ENCODE results near the gene COL12A1.
"Not testable (repeated sequence)": the region's sequence is repeated elsewhere in the genome, so short reads cannot be mapped to it uniquely, and the experiment has no call there.

The COL12A1 gene

DNA sequence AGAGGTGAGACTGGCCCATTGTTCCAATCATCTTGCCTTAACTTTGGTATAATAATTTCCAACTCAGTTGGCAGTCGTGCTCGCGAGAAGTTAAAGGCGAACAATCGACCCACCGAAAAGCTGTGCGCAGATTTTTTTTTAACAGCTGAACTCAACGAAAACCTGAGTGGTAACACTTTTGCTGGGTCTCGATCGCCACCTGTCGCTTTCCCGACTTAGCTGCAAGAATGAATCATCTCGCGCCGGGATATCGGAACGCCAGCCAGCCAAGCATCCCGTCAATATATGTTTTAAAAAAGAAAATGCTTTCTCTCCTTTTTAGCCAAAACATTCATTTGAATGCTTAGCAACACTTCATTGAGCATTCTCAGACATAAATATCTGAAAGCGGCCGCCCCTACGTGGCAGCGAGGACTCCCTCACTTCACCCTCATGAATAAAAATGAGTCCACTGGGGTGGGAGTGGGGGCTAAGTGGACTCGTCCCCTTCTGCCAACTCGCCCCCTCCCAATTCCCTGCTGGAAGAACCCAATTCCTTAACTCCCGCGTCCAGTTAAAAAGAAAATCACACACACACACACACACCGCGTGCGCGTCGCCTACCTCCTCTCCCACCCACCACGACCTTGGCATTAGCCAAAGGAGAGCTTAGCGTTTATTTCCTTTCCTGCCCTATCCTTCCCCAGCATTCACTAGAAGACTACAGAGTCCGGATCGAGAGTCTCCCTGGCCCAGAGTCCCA, 1.5 kb downstream of the COL12A1 start:
- Histone ChIP-seq H3K4me1 (ENCODE audit: control insufficient read depth in 5 of 5, insufficient read depth in 5 of 5, low read length in 5 of 5) (peaks cover 3 to 83% (median 73%) of the 10 kb centered on the region in 5 donors), H3K27ac (ENCODE audit: low read depth, low read length) (peak overlapping the region; percentile 79), H3K36me3 (ENCODE audit: control insufficient read depth in 5 of 5, insufficient read depth in 5 of 5, low read length in 5 of 5) (no peaks in the 10 kb centered on the region), H3K9ac (ENCODE audit: low read length in 5 of 5) (peak overlapping the region; percentile 56 to 92 (median 73)), H3K4me3 (ENCODE audit: low read depth in 1 of 5, low read length in 5 of 5) (peak overlapping the region; percentile 72 to 98 (median 85)), H3K27me3 (ENCODE audit: control insufficient read depth in 5 of 5, insufficient read depth in 4 of 5, low read length in 5 of 5) (peaks cover 0 to 11% (median 3%) of the 10 kb centered on the region in 5 donors), H3K9me3 (ENCODE audit: control insufficient read depth in 5 of 5, low read length in 5 of 5) (no peaks in the 10 kb centered on the region)

- Histone ChIP-seq H3K9me3 (ENCODE audit: control insufficient read depth in 5 of 5, low read length in 5 of 5) (no peaks in the 10 kb centered on the region), H3K27ac (ENCODE audit: low read depth, low read length) (peak overlapping the region; percentile 79), H3K4me1 (ENCODE audit: control insufficient read depth in 5 of 5, insufficient read depth in 5 of 5, low read length in 5 of 5) (peaks cover 3 to 81% (median 70%) of the 10 kb centered on the region in 5 donors), H3K36me3 (ENCODE audit: control insufficient read depth in 5 of 5, insufficient read depth in 5 of 5, low read length in 5 of 5) (no peaks in the 10 kb centered on the region), H3K4me3 (ENCODE audit: low read depth in 1 of 5, low read length in 5 of 5) (peak overlapping the region; percentile 72 to 98 (median 85)), H3K9ac (ENCODE audit: low read length in 5 of 5) (peak overlapping the region in 3 of 5 donors; percentile 28 to 92 (median 71)), H3K27me3 (ENCODE audit: control insufficient read depth in 5 of 5, insufficient read depth in 4 of 5, low read length in 5 of 5) (peaks cover 0 to 11% (median 3%) of the 10 kb centered on the region in 5 donors)
These were observed 2.1 kb downstream of the COL12A1 start for GRCh38 chr6:75203721-75204120.

DNA sequence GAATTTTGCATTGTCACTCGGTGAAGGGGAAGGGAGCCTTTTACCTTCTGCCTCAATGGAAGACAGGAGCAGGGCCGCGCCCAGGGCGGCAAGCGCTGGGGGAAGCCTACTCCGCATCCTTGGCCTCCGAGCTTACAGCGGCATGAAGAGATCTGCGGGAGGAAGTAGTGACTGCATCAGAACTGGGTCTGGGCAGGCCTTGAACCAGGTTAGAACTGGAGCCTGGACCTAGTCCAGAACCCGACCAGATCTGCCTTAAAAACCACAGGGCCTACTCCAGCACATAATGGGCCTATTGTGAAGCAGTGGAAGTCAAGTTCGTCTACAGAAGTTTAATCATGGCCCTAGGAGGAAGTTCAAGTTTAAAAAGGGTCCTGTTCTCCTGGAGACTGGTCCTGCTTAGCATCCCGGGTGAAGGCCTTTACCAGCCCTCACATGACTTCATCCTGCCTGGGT, 3.1 kb downstream of the COL12A1 start:
- H3K4me1 ChIP-seq (ENCODE audit: control insufficient read depth in 5 of 5, insufficient read depth in 5 of 5, low read length in 5 of 5), result peaks cover 3 to 75% (median 63%) of the 10 kb centered on the region in 5 donors
- H3K9ac ChIP-seq (ENCODE audit: low read length in 5 of 5), result peak overlapping the region in 2 of 5 donors; percentile 68 to 92
- no peaks in the 10 kb centered on the region for H3K36me3 ChIP-seq (ENCODE audit: control insufficient read depth in 5 of 5, insufficient read depth in 5 of 5, low read length in 5 of 5)
- peak overlapping the region; percentile 79 for H3K27ac ChIP-seq (ENCODE audit: low read depth, low read length)
- H3K9me3 ChIP-seq (ENCODE audit: control insufficient read depth in 5 of 5, low read length in 5 of 5), result no peaks in the 10 kb centered on the region
- H3K27me3 ChIP-seq (ENCODE audit: control insufficient read depth in 5 of 5, insufficient read depth in 4 of 5, low read length in 5 of 5), result peaks cover 0 to 11% (median 3%) of the 10 kb centered on the region in 5 donors
- peak overlapping the region; percentile 62 to 71 (median 67) for H3K4me3 ChIP-seq (ENCODE audit: low read depth in 1 of 5, low read length in 5 of 5)

DNA sequence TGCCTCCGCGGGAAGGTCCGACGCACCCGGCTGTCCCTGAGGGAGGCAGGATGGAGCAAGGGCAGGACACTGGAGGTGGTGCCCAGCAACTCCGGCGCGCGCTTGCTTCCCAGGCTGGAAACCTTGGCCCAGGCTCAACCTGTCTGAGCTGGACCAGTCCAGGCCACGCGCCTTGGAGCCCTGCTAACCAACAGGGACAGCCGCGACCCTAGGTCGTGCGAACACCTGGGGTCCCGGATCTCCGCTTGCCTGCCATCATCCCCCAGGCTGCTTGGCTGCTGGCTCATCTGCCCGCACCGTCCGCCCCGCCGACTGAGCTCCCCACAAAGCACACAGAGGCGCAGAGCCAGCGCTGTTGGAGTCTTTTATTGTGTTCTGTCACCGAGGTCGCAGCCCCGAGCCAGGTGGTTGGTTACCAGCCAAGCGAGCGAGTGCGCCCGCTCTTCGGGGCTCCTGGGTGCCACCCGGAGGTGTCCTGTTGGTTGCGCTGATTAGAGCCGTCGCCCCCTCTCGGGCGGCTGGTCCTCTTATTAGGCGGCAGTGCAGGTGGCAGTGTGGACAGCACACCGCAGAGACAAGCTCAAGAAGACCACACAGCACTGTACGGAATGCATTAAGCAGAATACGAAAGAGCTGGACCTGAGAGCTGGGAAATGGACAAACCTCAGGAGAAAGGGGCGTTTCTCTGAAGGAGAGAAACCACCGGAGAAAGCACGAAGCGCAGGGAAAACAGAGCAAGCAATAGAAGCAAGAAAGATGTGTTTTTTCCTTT, 3.8 kb downstream of the COL12A1 start:
- Histone ChIP-seq H3K4me1 (ENCODE audit: control insufficient read depth in 5 of 5, insufficient read depth in 5 of 5, low read length in 5 of 5) (peaks cover 3 to 72% (median 57%) of the 10 kb centered on the region in 5 donors), H3K9me3 (ENCODE audit: control insufficient read depth in 5 of 5, low read length in 5 of 5) (no peaks in the 10 kb centered on the region), H3K36me3 (ENCODE audit: control insufficient read depth in 5 of 5, insufficient read depth in 5 of 5, low read length in 5 of 5) (no peaks in the 10 kb centered on the region), H3K27me3 (ENCODE audit: control insufficient read depth in 5 of 5, insufficient read depth in 4 of 5, low read length in 5 of 5) (peaks cover 0 to 11% (median 3%) of the 10 kb centered on the region in 5 donors), H3K9ac (ENCODE audit: low read length in 5 of 5) (peak overlapping the region in 3 of 5 donors; percentile 42 to 92 (median 68)), H3K27ac (ENCODE audit: low read depth, low read length) (peak overlapping the region; percentile 79), H3K4me3 (ENCODE audit: low read depth in 1 of 5, low read length in 5 of 5) (peak overlapping the region; percentile 62 to 71 (median 67))

DNA sequence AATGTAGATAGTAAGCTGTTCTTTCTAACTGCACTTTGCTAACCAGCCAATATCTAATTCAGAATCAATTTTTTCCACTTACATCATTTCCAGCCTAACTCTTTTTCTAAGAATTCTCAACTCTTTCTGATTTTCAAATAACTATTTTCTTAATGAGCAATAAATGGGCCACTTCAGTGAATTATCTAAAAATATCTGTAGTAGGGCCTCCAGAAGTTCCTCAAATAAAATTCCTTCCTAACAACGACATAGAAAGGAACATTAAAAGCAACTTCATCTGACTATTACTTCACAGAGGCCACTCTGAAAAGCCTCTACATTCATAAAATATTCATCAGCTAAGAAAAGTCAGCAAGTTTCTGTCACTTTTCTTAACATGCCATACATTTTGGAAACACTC, 4.8 kb downstream of the COL12A1 start:
- Histone ChIP-seq H3K9me3 (ENCODE audit: control insufficient read depth in 5 of 5, low read length in 5 of 5) (peaks cover 0 to under 1% (median 0%) of the 10 kb centered on the region in 5 donors), H3K4me3 (ENCODE audit: low read depth in 1 of 5, low read length in 5 of 5) (no peak overlapping the region), H3K27ac (ENCODE audit: low read depth, low read length) (peak overlapping the region; percentile 52), H3K4me1 (ENCODE audit: control insufficient read depth in 5 of 5, insufficient read depth in 5 of 5, low read length in 5 of 5) (peaks cover 3 to 61% (median 46%) of the 10 kb centered on the region in 5 donors), H3K9ac (ENCODE audit: low read length in 5 of 5) (no peak overlapping the region), H3K36me3 (ENCODE audit: control insufficient read depth in 5 of 5, insufficient read depth in 5 of 5, low read length in 5 of 5) (peaks cover 0 to 3% (median 0%) of the 10 kb centered on the region in 5 donors), H3K27me3 (ENCODE audit: control insufficient read depth in 5 of 5, insufficient read depth in 4 of 5, low read length in 5 of 5) (peaks cover 0 to 7% (median 0%) of the 10 kb centered on the region in 5 donors)

DNA sequence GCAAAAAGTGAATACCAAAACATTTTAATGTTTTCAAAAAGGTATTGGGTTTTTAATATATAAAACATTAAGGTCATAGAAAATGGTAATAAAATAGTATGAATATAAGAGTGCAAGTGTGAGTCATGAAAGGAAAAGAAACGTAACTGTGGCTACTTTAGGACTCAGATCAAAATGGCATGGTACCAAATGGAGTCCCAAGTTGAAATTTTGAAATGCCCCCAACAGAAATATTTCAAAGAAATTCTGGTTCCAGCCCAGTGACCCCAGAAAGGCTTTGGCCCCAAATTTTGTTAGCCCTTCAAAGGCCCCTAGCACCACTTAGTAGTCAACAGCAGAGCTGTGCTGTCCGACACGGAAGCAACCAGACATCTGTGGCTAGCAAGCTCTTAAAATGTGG, 6.0 kb downstream of the COL12A1 start:
- peak overlapping the region in 1 of 5 donors; percentile 20 for H3K9ac ChIP-seq (ENCODE audit: low read length in 5 of 5)
- H3K27ac ChIP-seq (ENCODE audit: low read depth, low read length), result peak overlapping the region; percentile 65
- H3K4me3 ChIP-seq (ENCODE audit: low read depth in 1 of 5, low read length in 5 of 5), result peak overlapping the region in 1 of 5 donors; percentile 22

DNA sequence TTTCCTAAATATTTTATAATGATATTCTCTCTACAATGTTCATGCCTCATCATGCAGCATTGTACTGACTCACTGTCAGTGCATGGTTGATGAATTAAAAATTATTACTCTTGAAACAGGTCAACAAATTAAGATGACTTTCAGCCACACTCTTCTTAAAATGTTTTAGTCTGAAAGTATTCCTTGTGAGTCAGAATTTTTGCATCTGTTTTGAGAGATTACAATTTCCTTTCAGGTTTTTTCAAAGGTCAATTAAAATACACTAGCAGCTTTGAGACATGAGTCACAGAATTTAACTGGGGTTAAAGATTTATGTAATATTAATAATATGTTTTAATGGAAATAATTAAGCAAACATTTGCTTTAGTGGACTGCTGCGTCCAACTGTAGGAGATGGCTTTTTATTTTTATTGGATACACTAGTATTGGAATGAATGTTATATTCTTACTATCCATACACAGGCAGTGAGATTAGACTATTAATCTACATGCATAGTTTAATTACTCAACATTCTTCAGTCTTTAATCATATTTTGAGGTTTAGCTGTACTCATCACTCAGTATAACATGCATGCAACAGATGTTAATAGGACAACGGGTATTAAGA, 9.7 kb downstream of the COL12A1 start:
- Histone ChIP-seq H3K4me1 (ENCODE audit: control insufficient read depth in 5 of 5, insufficient read depth in 5 of 5, low read length in 5 of 5) (peaks cover 0 to 18% (median 7%) of the 10 kb centered on the region in 5 donors), H3K27me3 (ENCODE audit: control insufficient read depth in 5 of 5, insufficient read depth in 4 of 5, low read length in 5 of 5) (no peaks in the 10 kb centered on the region), H3K36me3 (ENCODE audit: control insufficient read depth in 5 of 5, insufficient read depth in 5 of 5, low read length in 5 of 5) (peaks cover 2 to 17% (median 5%) of the 10 kb centered on the region in 5 donors), H3K9ac (ENCODE audit: low read length in 5 of 5) (no peak overlapping the region), H3K4me3 (ENCODE audit: low read depth in 1 of 5, low read length in 5 of 5) (no peak overlapping the region), H3K9me3 (ENCODE audit: control insufficient read depth in 5 of 5, low read length in 5 of 5) (peaks cover 0 to 4% (median 0%) of the 10 kb centered on the region in 5 donors), H3K27ac (ENCODE audit: low read depth, low read length) (no peak overlapping the region)

More for the DNA sequence above, 6.0 kb downstream of the COL12A1 start:
- peaks cover 0 to 3% (median 0%) of the 10 kb centered on the region in 5 donors for H3K36me3 ChIP-seq (ENCODE audit: control insufficient read depth in 5 of 5, insufficient read depth in 5 of 5, low read length in 5 of 5)
- H3K4me1 ChIP-seq (ENCODE audit: control insufficient read depth in 5 of 5, insufficient read depth in 5 of 5, low read length in 5 of 5), result peaks cover 2 to 51% (median 35%) of the 10 kb centered on the region in 5 donors
- peaks cover 0 to 5% (median 0%) of the 10 kb centered on the region in 5 donors for H3K27me3 ChIP-seq (ENCODE audit: control insufficient read depth in 5 of 5, insufficient read depth in 4 of 5, low read length in 5 of 5)
- H3K9me3 ChIP-seq (ENCODE audit: control insufficient read depth in 5 of 5, low read length in 5 of 5), result peaks cover 0 to 4% (median 0%) of the 10 kb centered on the region in 5 donors

DNA sequence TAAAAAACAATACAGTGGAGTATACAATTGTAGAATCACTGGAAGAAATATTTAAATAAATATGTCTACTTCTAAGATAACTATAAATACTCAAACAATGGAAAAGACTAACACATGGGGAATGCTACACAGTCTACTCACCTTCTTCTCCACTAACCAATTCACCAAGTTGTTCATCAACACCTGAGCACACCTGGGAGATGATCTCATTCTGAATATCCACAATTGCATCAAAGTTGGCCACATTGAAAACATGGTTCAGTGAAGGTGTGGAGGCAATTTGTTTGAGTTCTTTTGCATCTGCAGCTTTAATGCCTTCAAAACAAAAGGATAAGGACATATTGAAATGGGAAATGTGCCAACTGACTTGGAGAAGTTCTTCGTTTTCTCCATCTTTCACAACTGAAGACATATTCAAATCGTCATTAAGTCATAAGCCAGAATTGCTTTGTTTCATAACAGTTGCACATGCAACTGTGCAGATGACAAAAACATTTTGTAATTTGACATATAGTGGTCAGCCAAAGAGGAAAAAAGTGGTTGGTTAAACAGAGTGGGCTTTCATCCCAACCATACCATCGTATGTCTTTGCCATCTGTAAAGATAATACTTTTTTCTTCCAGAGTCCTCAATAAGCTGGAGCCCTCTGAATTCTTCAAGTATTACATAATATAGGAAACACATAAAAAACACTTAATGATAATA, 17.5 kb downstream of the COL12A1 start:
- no peak overlapping the region for H3K9ac ChIP-seq (ENCODE audit: low read length in 5 of 5)
- H3K4me1 ChIP-seq (ENCODE audit: control insufficient read depth in 5 of 5, insufficient read depth in 5 of 5, low read length in 5 of 5), result peaks cover 0 to 11% (median 1%) of the 10 kb centered on the region in 5 donors
- no peaks in the 10 kb centered on the region for H3K27me3 ChIP-seq (ENCODE audit: control insufficient read depth in 5 of 5, insufficient read depth in 4 of 5, low read length in 5 of 5)
- peaks cover 3 to 36% (median 6%) of the 10 kb centered on the region in 5 donors for H3K36me3 ChIP-seq (ENCODE audit: control insufficient read depth in 5 of 5, insufficient read depth in 5 of 5, low read length in 5 of 5)
- H3K9me3 ChIP-seq (ENCODE audit: control insufficient read depth in 5 of 5, low read length in 5 of 5), result peaks cover 0 to 4% (median 0%) of the 10 kb centered on the region in 5 donors
- H3K27ac ChIP-seq (ENCODE audit: low read depth, low read length), result no peak overlapping the region
- no peak overlapping the region for H3K4me3 ChIP-seq (ENCODE audit: low read depth in 1 of 5, low read length in 5 of 5)

- H3K9ac ChIP-seq (ENCODE audit: low read length in 5 of 5); H3K27ac ChIP-seq (ENCODE audit: low read depth, low read length); H3K4me3 ChIP-seq (ENCODE audit: low read depth in 1 of 5, low read length in 5 of 5); H3K27me3 ChIP-seq (ENCODE audit: control insufficient read depth in 5 of 5, insufficient read depth in 4 of 5, low read length in 5 of 5); H3K9me3 ChIP-seq (ENCODE audit: control insufficient read depth in 5 of 5, low read length in 5 of 5): not testable (repeated sequence)
- Histone ChIP-seq H3K36me3 (ENCODE audit: control insufficient read depth in 5 of 5, insufficient read depth in 5 of 5, low read length in 5 of 5) (peaks cover 3 to 34% (median 6%) of the 10 kb centered on the region in 5 donors), H3K4me1 (ENCODE audit: control insufficient read depth in 5 of 5, insufficient read depth in 5 of 5, low read length in 5 of 5) (peaks cover 0 to 16% (median 7%) of the 10 kb centered on the region in 5 donors)
These were observed 19.3 kb downstream of the COL12A1 start for GRCh38 chr6:75186581-75186980.
